Measurements from ENCODE around the gene YWHAB. TPM values are rescaled to one million over a fixed set of nuclear protein-coding genes. Genes with fewer than 3 reads are reported as not detected.

Gene YWHAB
- total and polyA plus RNA-seq, 10 of the 15 experiments (the other 5 are each of a cell fraction or from before 2014, with no cell fraction given) = 63.5 to 323 (median 144) TPM

GRCh38 chr20:44955270-44955669 lies 69.8 kb downstream of the YWHAB start (continued):
- TF ChIP-seq SUZ12 (IDR thresholded peaks at IDR 0.05; ENCODE audit: unreplicated experiment) (no peak), DPF2 (IDR thresholded peaks at IDR 0.05) (0 out of 2 replicates have a peak, but pooled peaks have one; percentile 28), ZNF592 (IDR thresholded peaks at IDR 0.05) (no peak), CREB1 (IDR thresholded peaks at IDR 0.05; ENCODE audit: low read depth) (no peak), CUX1 (IDR thresholded peaks at IDR 0.05; ENCODE audit: insufficient replicate concordance, low read depth, low read length) (no peak), TCF3 (IDR thresholded peaks at IDR 0.05; ENCODE audit: borderline replicate concordance, insufficient read depth, low read depth, low read length) (no peak), MTA2 (IDR thresholded peaks at IDR 0.05; ENCODE audit: low read depth) (no peak), SIN3A (IDR thresholded peaks at IDR 0.05; ENCODE audit: low read depth, low read length) (no peak), ZNF24 (IDR thresholded peaks at IDR 0.05) (0 out of 2 replicates have a peak, but pooled peaks have one; percentile 12), ATF3 (IDR thresholded peaks at IDR 0.05; ENCODE audit: borderline replicate concordance, extremely low read depth, low read depth, low read length) (no peak), IKZF1 (conservative IDR thresholded peaks at IDR 0.05) (peak; percentile 43), PKNOX1 (IDR thresholded peaks at IDR 0.05) (no peak)
